ENCODE data around the gene COX14.
A peak's percentile ranks its signal among the peaks of the same experiment; 100 is the strongest.

Gene COX14

GRCh38 chr12:50162230-50162629, 50.2 kb downstream of the COX14 start:
- no peak for DNase-seq

GRCh38 chr12:50164963-50165362, 52.9 kb downstream of the COX14 start:
- no peak for DNase-seq

- DNase-seq = peak; percentile 68
Measured at GRCh38 chr12:50166799-50167048, 54.7 kb downstream of the COX14 start.

GRCh38 chr12:50167049-50167828, 55.2 kb downstream of the COX14 start, which contains the start of gene CERS5:
TSS of gene CERS5 (minus strand) at chr12:50167369. CDS start at chr12:50167297, 72 bp downstream.
- peak; percentile 100 for DNase-seq
